Measurements from ENCODE around the gene FOSL2.

DNA sequence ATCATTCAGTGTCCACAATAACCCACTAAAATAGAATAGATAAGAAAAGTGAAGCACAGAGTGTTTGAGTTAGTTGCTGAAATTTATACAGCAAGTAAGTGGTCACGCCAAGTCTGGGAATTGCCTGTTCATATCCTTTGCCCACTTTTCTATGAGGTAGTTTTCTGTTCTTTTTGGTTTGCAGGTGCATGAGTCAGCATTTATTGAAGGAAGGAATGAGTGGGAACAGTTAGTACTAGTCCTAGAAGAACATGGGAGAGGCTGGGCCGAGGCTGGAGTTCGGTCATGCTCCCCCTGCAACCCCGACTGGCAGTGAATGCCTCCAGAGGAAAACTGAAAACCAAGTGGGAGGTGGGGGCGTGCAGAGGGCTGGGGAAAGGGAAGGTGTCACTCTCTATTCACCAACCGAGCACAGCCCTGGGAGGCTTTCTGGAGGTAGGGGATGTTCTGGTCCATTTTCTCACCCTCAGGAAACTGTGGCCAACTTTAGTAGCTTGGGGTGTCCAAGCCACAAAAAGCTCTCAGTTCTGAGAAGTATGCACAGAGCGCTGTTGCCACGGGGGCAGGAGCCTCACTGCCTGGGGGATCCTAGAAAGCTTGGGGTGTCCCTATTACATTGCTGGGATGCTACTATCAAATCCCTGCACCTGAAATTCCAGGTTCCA, 41.4 kb downstream of the FOSL2 start:
- TF ChIP-seq, protein P1, sequence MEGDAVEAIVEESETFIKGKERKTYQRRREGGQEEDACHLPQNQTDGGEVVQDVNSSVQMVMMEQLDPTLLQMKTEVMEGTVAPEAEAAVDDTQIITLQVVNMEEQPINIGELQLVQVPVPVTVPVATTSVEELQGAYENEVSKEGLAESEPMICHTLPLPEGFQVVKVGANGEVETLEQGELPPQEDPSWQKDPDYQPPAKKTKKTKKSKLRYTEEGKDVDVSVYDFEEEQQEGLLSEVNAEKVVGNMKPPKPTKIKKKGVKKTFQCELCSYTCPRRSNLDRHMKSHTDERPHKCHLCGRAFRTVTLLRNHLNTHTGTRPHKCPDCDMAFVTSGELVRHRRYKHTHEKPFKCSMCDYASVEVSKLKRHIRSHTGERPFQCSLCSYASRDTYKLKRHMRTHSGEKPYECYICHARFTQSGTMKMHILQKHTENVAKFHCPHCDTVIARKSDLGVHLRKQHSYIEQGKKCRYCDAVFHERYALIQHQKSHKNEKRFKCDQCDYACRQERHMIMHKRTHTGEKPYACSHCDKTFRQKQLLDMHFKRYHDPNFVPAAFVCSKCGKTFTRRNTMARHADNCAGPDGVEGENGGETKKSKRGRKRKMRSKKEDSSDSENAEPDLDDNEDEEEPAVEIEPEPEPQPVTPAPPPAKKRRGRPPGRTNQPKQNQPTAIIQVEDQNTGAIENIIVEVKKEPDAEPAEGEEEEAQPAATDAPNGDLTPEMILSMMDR (IDR thresholded peaks at IDR 0.05) = no peak
- no peak for TF ChIP-seq EZH2 (IDR thresholded peaks at IDR 0.05)
- no peak for TF ChIP-seq EZH2phosphoT487 (IDR thresholded peaks at IDR 0.05)
